NCI-H2196 treated with DMSO at 0.1 percent for 48 hours (cell line): ENCODE measurements around the gene E2F6.

ENCODE experiments used
- DNase-seq: peaks from one replicate; lab custom pipeline; 2025; ENCODE audit not compliant: unreplicated experiment; lab: John Stamatoyannopoulos, UW

E2F6 gene

DNA sequence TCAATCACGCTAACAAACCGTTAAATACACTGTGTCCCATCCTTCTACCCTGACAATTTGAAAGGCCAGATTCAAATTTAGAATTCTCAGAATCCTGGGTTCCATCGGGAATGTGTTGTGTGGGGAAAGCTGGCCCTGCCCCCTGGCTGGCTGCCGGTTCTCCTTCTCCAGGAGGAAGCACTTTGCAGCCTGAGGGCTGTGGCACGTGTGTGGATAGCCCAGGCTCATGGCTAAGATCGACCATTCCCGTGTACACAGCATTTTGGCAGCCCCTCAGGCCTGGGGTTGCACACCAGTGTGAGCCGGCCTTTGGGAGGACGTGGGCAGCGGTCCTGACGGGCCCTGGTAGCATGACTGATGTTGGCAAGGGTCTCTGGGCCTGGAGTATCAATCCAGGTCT, 70.6 kb downstream of the E2F6 start:
- DNase-seq = no peak
